Duodenal mucosa (tissue), 2 donors: ENCODE data around the gene SS18L1.

ENCODE experiments used
- H3K27ac ChIP-seq: one replicate; pipeline ENCODE4 v1.7.0; 2013; ENCODE audit warnings: low read depth, low read length
- H3K27me3 ChIP-seq, 2 donors: one replicate each; pipeline ENCODE4 v1.7.0; 2013; ENCODE audit warnings: low read length in 2 of 2, control low read depth in 1 of 2; ENCODE audit not compliant: insufficient read depth in 2 of 2, control insufficient read depth in 1 of 2
- H3K36me3 ChIP-seq, 2 donors: one replicate each; pipeline ENCODE4 v1.7.0; 2013; ENCODE audit warnings: low read length in 2 of 2, control low read depth in 1 of 2; ENCODE audit not compliant: insufficient read depth in 2 of 2, control insufficient read depth in 1 of 2
- H3K4me1 ChIP-seq, 2 donors: one replicate each; pipeline ENCODE4 v1.7.0; 2013; ENCODE audit warnings: low read length in 2 of 2, control low read depth in 1 of 2; ENCODE audit not compliant: insufficient read depth in 2 of 2, control insufficient read depth in 1 of 2
- H3K4me3 ChIP-seq, 2 donors: one replicate each; pipeline ENCODE4 v1.7.0; 2013; ENCODE audit warnings: low read length in 2 of 2, low read depth in 1 of 2
- H3K9ac ChIP-seq, 2 donors: one replicate each; pipeline ENCODE4 v1.7.0; 2013; ENCODE audit warnings: low read length in 2 of 2, low read depth in 1 of 2
- H3K9me3 ChIP-seq, 2 donors: one replicate each; pipeline ENCODE4 v1.7.0; 2013; ENCODE audit warnings: low read length in 2 of 2, control low read depth in 1 of 2; ENCODE audit not compliant: control insufficient read depth in 1 of 2

The SS18L1 gene

GRCh38 chr20:62181808-62182207 lies 38.2 kb downstream of the SS18L1 start:
- Histone ChIP-seq H3K36me3 (peaks cover 0 to 11% of the 10 kb centered on the region in 2 donors), H3K4me3 (peak overlapping the region in 1 of 2 donors; percentile 96), H3K9ac (peak overlapping the region in 1 of 2 donors; percentile 96), H3K27ac (no peak overlapping the region), H3K4me1 (peaks cover 13 to 19% of the 10 kb centered on the region in 2 donors), H3K9me3 (no peaks in the 10 kb centered on the region), H3K27me3 (no peaks in the 10 kb centered on the region)

- Histone ChIP-seq H3K9ac (peak within 1 kb of the TSS; percentile 96 to 98), H3K27ac (peak within 1 kb of the TSS; percentile 91), H3K4me3 (peak within 1 kb of the TSS; percentile 96 to 98), H3K36me3 (peaks cover 0 to 6% of the 10 kb centered on the region in 2 donors), H3K27me3 (no peaks in the 10 kb centered on the region), H3K4me1 (peaks cover 18 to 27% of the 10 kb centered on the region in 2 donors), H3K9me3 (no peaks in the 10 kb centered on the region)
Measured at GRCh38 chr20:62182469-62183425, 39.2 kb downstream of the SS18L1 start, which contains the start of gene MTG2. Gene MTG2, plus strand, starts transcription at chr20:62183028. Its CDS starts 10,393 bp downstream, at chr20:62193421.

- H3K27ac ChIP-seq, result no peak overlapping the region
- H3K4me1 ChIP-seq, result peaks cover 19 to 27% of the 10 kb centered on the region in 2 donors
- peaks cover 0 to 6% of the 10 kb centered on the region in 2 donors for H3K36me3 ChIP-seq
- no peaks in the 10 kb centered on the region for H3K9me3 ChIP-seq
- H3K4me3 ChIP-seq, result peak overlapping the region; percentile 96 to 98
- H3K27me3 ChIP-seq, result no peaks in the 10 kb centered on the region
- H3K9ac ChIP-seq, result peak overlapping the region; percentile 96 to 98
Measured at GRCh38 chr20:62183426-62184142, 40.0 kb downstream of the SS18L1 start.

- peaks cover 19 to 27% of the 10 kb centered on the region in 2 donors for H3K4me1 ChIP-seq
- no peaks in the 10 kb centered on the region for H3K9me3 ChIP-seq
- no peak overlapping the region for H3K27ac ChIP-seq
- H3K9ac ChIP-seq, result no peak overlapping the region
- no peaks in the 10 kb centered on the region for H3K27me3 ChIP-seq
- peaks cover 0 to 15% of the 10 kb centered on the region in 2 donors for H3K36me3 ChIP-seq
- no peak overlapping the region for H3K4me3 ChIP-seq
Measured at GRCh38 chr20:62186096-62186426, 42.5 kb downstream of the SS18L1 start.

GRCh38 chr20:62186887-62187866 lies 43.6 kb downstream of the SS18L1 start:
- Histone ChIP-seq H3K4me1 (peaks cover 13 to 21% of the 10 kb centered on the region in 2 donors), H3K27me3 (no peaks in the 10 kb centered on the region), H3K4me3 (no peak overlapping the region), H3K9me3 (no peaks in the 10 kb centered on the region), H3K36me3 (peaks cover 0 to 19% of the 10 kb centered on the region in 2 donors), H3K27ac (no peak overlapping the region), H3K9ac (no peak overlapping the region)

- peaks cover 0 to 33% of the 10 kb centered on the region in 2 donors for H3K36me3 ChIP-seq
- H3K4me1 ChIP-seq, result peaks cover 6 to 8% of the 10 kb centered on the region in 2 donors
- no peaks in the 10 kb centered on the region for H3K9me3 ChIP-seq
- no peak overlapping the region for H3K9ac ChIP-seq
- no peak overlapping the region for H3K4me3 ChIP-seq
- H3K27me3 ChIP-seq, result no peaks in the 10 kb centered on the region
- no peak overlapping the region for H3K27ac ChIP-seq
Measured at GRCh38 chr20:62190639-62191411, 47.3 kb downstream of the SS18L1 start.

- H3K4me1 ChIP-seq, result peaks cover 6% of the 10 kb centered on the region in 2 donors
- H3K27me3 ChIP-seq, result no peaks in the 10 kb centered on the region
- H3K36me3 ChIP-seq, result peaks cover 0 to 40% of the 10 kb centered on the region in 2 donors
- no peak overlapping the region for H3K9ac ChIP-seq
- H3K27ac ChIP-seq, result no peak overlapping the region
- no peak overlapping the region for H3K4me3 ChIP-seq
- no peaks in the 10 kb centered on the region for H3K9me3 ChIP-seq
Measured at GRCh38 chr20:62191781-62192559, 48.4 kb downstream of the SS18L1 start.

GRCh38 chr20:62192635-62193034 lies 49.1 kb downstream of the SS18L1 start:
- H3K36me3 ChIP-seq, result peaks cover 0 to 45% of the 10 kb centered on the region in 2 donors
- no peak overlapping the region for H3K4me3 ChIP-seq
- no peak overlapping the region for H3K9ac ChIP-seq
- H3K27me3 ChIP-seq, result no peaks in the 10 kb centered on the region
- H3K9me3 ChIP-seq, result no peaks in the 10 kb centered on the region
- peaks cover under 1 to 2% of the 10 kb centered on the region in 2 donors for H3K4me1 ChIP-seq
- no peak overlapping the region for H3K27ac ChIP-seq
